HEK293 (cell line): ENCODE data around the gene CD2AP.

Experiments used
- CTCF ChIA-PET: fragments of 350-600 bp; formaldehyde crosslinking; extraction: SDS; loops from one replicate; lab custom pipeline; 2021; ENCODE audit warnings: antibody characterized with exemption; lab: Yijun Ruan, JAX
- POLR2A ChIA-PET: fragments of 300-600 bp; formaldehyde crosslinking; extraction: SDS; loops from one replicate; lab custom pipeline; 2020; ENCODE audit warnings: antibody characterized with exemption, inconsistent platforms; lab: Yijun Ruan, JAX
- H3K27ac ChIP-seq: fragments of 200-500 bp; sonication (Bioruptor generic); 2 replicates; pipeline ENCODE4 v1.5.1; 2014; ENCODE audit warnings: low read depth, low read length, control low read depth, inconsistent platforms; ENCODE audit errors: extremely low read depth
- H3K36me3 ChIP-seq, 2 experiments: fragments of 200-500 bp in 1 of 2; sonication (Bioruptor generic) in 1 of 2; 1 replicate in 1 of 2; 2 replicates in 1 of 2; pipeline ENCODE4 v1.5.1; 2014 to 2017; ENCODE audit warnings: inconsistent platforms in 2 of 2, low read length in 2 of 2; ENCODE audit not compliant: control insufficient read depth in 2 of 2, insufficient read depth in 1 of 2
- H3K4me1 ChIP-seq: fragments of 200-500 bp; sonication (Bioruptor generic); 2 replicates; pipeline ENCODE4 v1.5.1; 2014; ENCODE audit warnings: mild to moderate bottlenecking, low read length, inconsistent platforms; ENCODE audit not compliant: control insufficient read depth, insufficient read depth
- H3K4me3 ChIP-seq: 2 replicates; pipeline ENCODE4 v1.5.1; 2011; ENCODE audit warnings: low read depth, mild to moderate bottlenecking, control low read depth, low read length, moderate library complexity
- H3K9me3 ChIP-seq: fragments of 200-500 bp; sonication (Bioruptor generic); 2 replicates; pipeline ENCODE4 v1.5.1; 2014; ENCODE audit warnings: low read depth, low read length, inconsistent platforms; ENCODE audit not compliant: control insufficient read depth, insufficient read depth
- BCL11B ChIP-seq: fragments of 450-650 bp; formaldehyde crosslinking; IDR thresholded peaks from 2 replicates; pipeline ENCODE4 v1.5.1; 2016; ENCODE audit warnings: low read depth, missing biosample characterization, missing genetic modification characterization
- EGR2 ChIP-seq: fragments of 450-650 bp; formaldehyde crosslinking; IDR thresholded peaks from 2 replicates; pipeline ENCODE4 v1.5.1; 2016; ENCODE audit warnings: low read depth, missing biosample characterization, missing genetic modification characterization
- GFI1B ChIP-seq: fragments of 450-650 bp; formaldehyde crosslinking; IDR thresholded peaks from 2 replicates; pipeline ENCODE4 v1.5.1; 2016; ENCODE audit warnings: missing biosample characterization, missing genetic modification characterization
- MYNN ChIP-seq: fragments of 450-650 bp; formaldehyde crosslinking; IDR thresholded peaks from 2 replicates; pipeline ENCODE4 v1.5.1; 2016; ENCODE audit warnings: missing biosample characterization, missing genetic modification characterization, borderline replicate concordance
- TCF7L2 ChIP-seq: IDR thresholded peaks from 2 replicates; pipeline ENCODE4 v1.6.1; 2011; ENCODE audit warnings: low read depth, mild to moderate bottlenecking, inconsistent platforms, low read length, moderate library complexity, borderline replicate concordance
- TRIM28 ChIP-seq: IDR thresholded peaks from 2 replicates; pipeline ENCODE4 v1.6.1; 2011; ENCODE audit warnings: low read length, control low read depth, borderline replicate concordance
- ZBTB7A ChIP-seq: fragments of 450-650 bp; formaldehyde crosslinking; IDR thresholded peaks from 2 replicates; pipeline ENCODE4 v1.5.1; 2016; ENCODE audit warnings: low read depth, missing biosample characterization, missing genetic modification characterization
- ZBTB8A ChIP-seq: fragments of 450-650 bp; formaldehyde crosslinking; IDR thresholded peaks from 2 replicates; pipeline ENCODE4 v1.5.1; 2016; ENCODE audit warnings: missing biosample characterization, missing genetic modification characterization
- ZFP3 ChIP-seq: fragments of 450-650 bp; formaldehyde crosslinking; IDR thresholded peaks from 2 replicates; pipeline ENCODE4 v1.5.1; 2016; ENCODE audit warnings: low read depth, missing biosample characterization, missing genetic modification characterization
- ZFP37 ChIP-seq: fragments of 450-650 bp; formaldehyde crosslinking; IDR thresholded peaks from 2 replicates; pipeline ENCODE4 v1.5.1; 2016; ENCODE audit warnings: missing biosample characterization, missing genetic modification characterization
- ZFP69B ChIP-seq: fragments of 450-650 bp; formaldehyde crosslinking; IDR thresholded peaks from 2 replicates; pipeline ENCODE4 v1.5.1; 2016; ENCODE audit warnings: missing biosample characterization, missing genetic modification characterization
- ZNF112 ChIP-seq: fragments of 450-650 bp; formaldehyde crosslinking; IDR thresholded peaks from 2 replicates; pipeline ENCODE4 v1.5.0; 2017; ENCODE audit warnings: missing biosample characterization, missing genetic modification characterization
- ZNF133 ChIP-seq: fragments of 450-650 bp; formaldehyde crosslinking; IDR thresholded peaks from 2 replicates; pipeline ENCODE4 v1.5.1; 2016; ENCODE audit warnings: missing biosample characterization, missing genetic modification characterization
- ZNF211 ChIP-seq: fragments of 450-650 bp; formaldehyde crosslinking; IDR thresholded peaks from 2 replicates; pipeline ENCODE4 v1.5.1; 2016; ENCODE audit warnings: low read depth, missing biosample characterization, missing genetic modification characterization
- ZNF23 ChIP-seq: fragments of 450-650 bp; formaldehyde crosslinking; IDR thresholded peaks from 2 replicates; pipeline ENCODE4 v1.5.1; 2016; ENCODE audit warnings: missing biosample characterization, missing genetic modification characterization, borderline replicate concordance
- ZNF239 ChIP-seq: fragments of 450-650 bp; formaldehyde crosslinking; IDR thresholded peaks from 2 replicates; pipeline ENCODE4 v1.5.1; 2016; ENCODE audit warnings: missing biosample characterization, missing genetic modification characterization
- ZNF311 ChIP-seq: fragments of 450-650 bp; formaldehyde crosslinking; IDR thresholded peaks from 2 replicates; pipeline ENCODE4 v1.5.1; 2017; ENCODE audit warnings: missing biosample characterization, missing genetic modification characterization, borderline replicate concordance
- ZNF324 ChIP-seq: fragments of 450-650 bp; formaldehyde crosslinking; IDR thresholded peaks from 2 replicates; pipeline ENCODE4 v1.5.1; 2016; ENCODE audit warnings: missing biosample characterization, missing genetic modification characterization
- ZNF335 ChIP-seq: fragments of 450-650 bp; formaldehyde crosslinking; conservative IDR thresholded peaks from 2 replicates; pipeline ENCODE4 v1.5.1; 2016; ENCODE audit warnings: missing biosample characterization, missing genetic modification characterization
- ZNF37A ChIP-seq: fragments of 450-650 bp; IDR thresholded peaks from 2 replicates; pipeline ENCODE4 v1.5.1; 2018; ENCODE audit warnings: missing biosample characterization, missing genetic modification characterization
- ZNF404 ChIP-seq: fragments of 450-650 bp; formaldehyde crosslinking; IDR thresholded peaks from 2 replicates; pipeline ENCODE4 v1.5.1; 2017; ENCODE audit warnings: missing biosample characterization, missing genetic modification characterization
- ZNF423 ChIP-seq: fragments of 450-650 bp; formaldehyde crosslinking; IDR thresholded peaks from 2 replicates; pipeline ENCODE4 v1.5.1; 2016; ENCODE audit warnings: missing biosample characterization, missing genetic modification characterization
- ZNF426 ChIP-seq: fragments of 450-650 bp; formaldehyde crosslinking; IDR thresholded peaks from 2 replicates; pipeline ENCODE4 v1.5.1; 2017; ENCODE audit warnings: missing biosample characterization, missing genetic modification characterization, mild to moderate bottlenecking, inconsistent platforms, moderate library complexity
- ZNF514 ChIP-seq: fragments of 450-650 bp; formaldehyde crosslinking; IDR thresholded peaks from 2 replicates; pipeline ENCODE4 v1.5.1; 2016; ENCODE audit warnings: missing biosample characterization, missing genetic modification characterization
- ZNF549 ChIP-seq: fragments of 450-650 bp; IDR thresholded peaks from 2 replicates; pipeline ENCODE4 v1.5.1; 2018; ENCODE audit warnings: missing biosample characterization, missing genetic modification characterization, mild to moderate bottlenecking, inconsistent platforms, moderate library complexity
- ZNF747 ChIP-seq: fragments of 450-650 bp; formaldehyde crosslinking; IDR thresholded peaks from 2 replicates; pipeline ENCODE4 v1.5.1; 2016; ENCODE audit warnings: missing biosample characterization, missing genetic modification characterization
- ZNF791 ChIP-seq: fragments of 450-650 bp; formaldehyde crosslinking; IDR thresholded peaks from 2 replicates; pipeline ENCODE4 v1.5.1; 2016; ENCODE audit warnings: missing biosample characterization, missing genetic modification characterization
- ZNF792 ChIP-seq: fragments of 450-650 bp; formaldehyde crosslinking; IDR thresholded peaks from 2 replicates; pipeline ENCODE4 v1.5.1; 2016; ENCODE audit warnings: missing biosample characterization, missing genetic modification characterization
- ZSCAN23 ChIP-seq: fragments of 450-650 bp; formaldehyde crosslinking; IDR thresholded peaks from 2 replicates; pipeline ENCODE4 v1.5.1; 2016; ENCODE audit warnings: missing biosample characterization, missing genetic modification characterization
- ZXDB ChIP-seq: fragments of 450-650 bp; formaldehyde crosslinking; IDR thresholded peaks from 2 replicates; pipeline ENCODE4 v1.5.1; 2016; ENCODE audit warnings: missing biosample characterization, missing genetic modification characterization
- TF ChIP-seq, protein P1 (sequence below): fragments of 450-650 bp; formaldehyde crosslinking; IDR thresholded peaks from 2 replicates; pipeline ENCODE4 v1.5.1; 2016; ENCODE audit warnings: missing biosample characterization, missing genetic modification characterization
- TF ChIP-seq, protein P2 (sequence below): fragments of 450-650 bp; formaldehyde crosslinking; conservative IDR thresholded peaks from 2 replicates; pipeline ENCODE4 v1.5.1; 2016; ENCODE audit warnings: low read depth, missing biosample characterization, missing genetic modification characterization
- TF ChIP-seq, protein P3 (sequence below): fragments of 450-650 bp; formaldehyde crosslinking; IDR thresholded peaks from 2 replicates; pipeline ENCODE4 v1.5.1; 2016; ENCODE audit warnings: missing biosample characterization, missing genetic modification characterization

Gene CD2AP

DNA sequence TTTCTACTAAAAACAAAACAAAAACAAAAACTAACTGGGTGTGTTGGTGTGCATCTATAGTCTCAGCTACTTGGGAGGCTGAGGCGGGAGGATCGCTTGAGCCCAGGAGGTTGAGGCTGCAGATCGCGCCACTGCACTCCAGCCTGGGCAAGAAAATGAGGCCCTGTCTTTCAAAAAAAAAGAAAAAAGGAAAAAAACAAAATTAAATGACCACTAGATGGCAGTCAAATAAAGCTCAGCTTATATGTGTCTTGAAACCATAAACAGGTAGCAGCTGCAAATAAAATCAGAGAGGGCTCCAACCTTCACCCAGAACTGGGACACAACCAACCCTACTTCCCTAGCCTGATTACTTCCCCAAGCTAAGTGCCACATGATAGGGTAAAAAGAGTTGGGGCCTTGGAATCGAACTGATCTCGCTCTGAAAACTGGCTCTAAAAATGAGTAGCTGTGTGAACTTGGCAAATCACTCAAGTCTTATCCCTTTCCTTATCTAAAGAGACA lies 153.7 kb downstream of the CD2AP start:
- Histone ChIP-seq H3K4me1 (peaks cover 23% of the 10 kb centered on the region), H3K36me3 (no peaks in the 10 kb centered on the region), H3K27ac (no peak overlapping the region), H3K4me3 (no peak overlapping the region), H3K9me3 (no peaks in the 10 kb centered on the region)
- CTCF ChIA-PET = interaction anchor here (0.6 to 6.3 kb wide), 54 partner anchors 9 to 1324 kb away, joined by 3 to 122 read pairs (median 4); partner anchors contain the start of gene OPN5
- POLR2A ChIA-PET = interaction anchor here (1.5 to 2.1 kb wide), 2 partner anchors 103 to 154 kb away, joined by 6 to 12 read pairs; partner anchors contain the start of gene CD2AP
- TF ChIP-seq GFI1B (tag by site-specific recombination) = no peak
- TF ChIP-seq ZFP69B (tag by site-specific recombination) = no peak
- TF ChIP-seq ZNF423 (tag by site-specific recombination) = no peak
- no peak for TF ChIP-seq ZNF23 (tag by site-specific recombination)
- no peak for TF ChIP-seq MYNN (tag by site-specific recombination)
- TF ChIP-seq ZNF549 (tag by site-specific recombination) = no peak
- no peak for TF ChIP-seq ZNF211 (tag by site-specific recombination)
- TF ChIP-seq ZNF324 (tag by site-specific recombination) = peak; percentile 64; the same call in 1 of the 2 replicates
- no peak for TF ChIP-seq ZNF37A
- TF ChIP-seq ZFP37 (tag by site-specific recombination) = no peak
- TF ChIP-seq TCF7L2 = no peak
- no peak for TF ChIP-seq EGR2
- TF ChIP-seq ZXDB (tag by site-specific recombination) = peak; percentile 29; the same call in 1 of the 2 replicates
- TF ChIP-seq ZNF239 = no peak
- TF ChIP-seq ZNF404 = no peak
- no peak for TF ChIP-seq ZBTB7A (tag by site-specific recombination)
- no peak for TF ChIP-seq ZNF112 (tag by site-specific recombination)
- no peak for TF ChIP-seq ZFP3 (tag by site-specific recombination)
- TF ChIP-seq ZNF133 = no peak
- TF ChIP-seq ZNF426 (tag by site-specific recombination) = no peak
- no peak for TF ChIP-seq ZNF747 (tag by site-specific recombination)
- no peak for TF ChIP-seq BCL11B (tag by site-specific recombination)
- no peak for TF ChIP-seq ZNF335 (tag by site-specific recombination)
- TF ChIP-seq TRIM28 = peak; percentile 40; the same call in 1 of the 2 replicates
- TF ChIP-seq, protein P1, sequence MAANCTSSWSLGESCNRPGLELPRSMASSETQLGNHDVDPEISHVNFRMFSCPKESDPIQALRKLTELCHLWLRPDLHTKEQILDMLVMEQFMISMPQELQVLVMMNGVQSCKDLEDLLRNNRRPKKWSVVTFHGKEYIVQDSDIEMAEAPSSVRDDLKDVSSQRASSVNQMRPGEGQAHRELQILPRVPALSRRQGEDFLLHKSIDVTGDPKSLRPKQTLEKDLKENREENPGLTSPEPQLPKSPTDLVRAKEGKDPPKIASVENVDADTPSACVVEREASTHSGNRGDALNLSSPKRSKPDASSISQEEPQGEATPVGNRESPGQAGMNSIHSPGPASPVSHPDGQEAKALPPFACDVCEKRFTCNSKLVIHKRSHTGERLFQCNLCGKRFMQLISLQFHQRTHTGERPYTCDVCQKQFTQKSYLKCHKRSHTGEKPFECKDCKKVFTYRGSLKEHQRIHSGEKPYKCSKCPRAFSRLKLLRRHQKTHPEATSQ (tag by site-specific recombination) = 0 out of 2 replicates have a peak, but pooled peaks have one; percentile 45
- TF ChIP-seq, protein P2, sequence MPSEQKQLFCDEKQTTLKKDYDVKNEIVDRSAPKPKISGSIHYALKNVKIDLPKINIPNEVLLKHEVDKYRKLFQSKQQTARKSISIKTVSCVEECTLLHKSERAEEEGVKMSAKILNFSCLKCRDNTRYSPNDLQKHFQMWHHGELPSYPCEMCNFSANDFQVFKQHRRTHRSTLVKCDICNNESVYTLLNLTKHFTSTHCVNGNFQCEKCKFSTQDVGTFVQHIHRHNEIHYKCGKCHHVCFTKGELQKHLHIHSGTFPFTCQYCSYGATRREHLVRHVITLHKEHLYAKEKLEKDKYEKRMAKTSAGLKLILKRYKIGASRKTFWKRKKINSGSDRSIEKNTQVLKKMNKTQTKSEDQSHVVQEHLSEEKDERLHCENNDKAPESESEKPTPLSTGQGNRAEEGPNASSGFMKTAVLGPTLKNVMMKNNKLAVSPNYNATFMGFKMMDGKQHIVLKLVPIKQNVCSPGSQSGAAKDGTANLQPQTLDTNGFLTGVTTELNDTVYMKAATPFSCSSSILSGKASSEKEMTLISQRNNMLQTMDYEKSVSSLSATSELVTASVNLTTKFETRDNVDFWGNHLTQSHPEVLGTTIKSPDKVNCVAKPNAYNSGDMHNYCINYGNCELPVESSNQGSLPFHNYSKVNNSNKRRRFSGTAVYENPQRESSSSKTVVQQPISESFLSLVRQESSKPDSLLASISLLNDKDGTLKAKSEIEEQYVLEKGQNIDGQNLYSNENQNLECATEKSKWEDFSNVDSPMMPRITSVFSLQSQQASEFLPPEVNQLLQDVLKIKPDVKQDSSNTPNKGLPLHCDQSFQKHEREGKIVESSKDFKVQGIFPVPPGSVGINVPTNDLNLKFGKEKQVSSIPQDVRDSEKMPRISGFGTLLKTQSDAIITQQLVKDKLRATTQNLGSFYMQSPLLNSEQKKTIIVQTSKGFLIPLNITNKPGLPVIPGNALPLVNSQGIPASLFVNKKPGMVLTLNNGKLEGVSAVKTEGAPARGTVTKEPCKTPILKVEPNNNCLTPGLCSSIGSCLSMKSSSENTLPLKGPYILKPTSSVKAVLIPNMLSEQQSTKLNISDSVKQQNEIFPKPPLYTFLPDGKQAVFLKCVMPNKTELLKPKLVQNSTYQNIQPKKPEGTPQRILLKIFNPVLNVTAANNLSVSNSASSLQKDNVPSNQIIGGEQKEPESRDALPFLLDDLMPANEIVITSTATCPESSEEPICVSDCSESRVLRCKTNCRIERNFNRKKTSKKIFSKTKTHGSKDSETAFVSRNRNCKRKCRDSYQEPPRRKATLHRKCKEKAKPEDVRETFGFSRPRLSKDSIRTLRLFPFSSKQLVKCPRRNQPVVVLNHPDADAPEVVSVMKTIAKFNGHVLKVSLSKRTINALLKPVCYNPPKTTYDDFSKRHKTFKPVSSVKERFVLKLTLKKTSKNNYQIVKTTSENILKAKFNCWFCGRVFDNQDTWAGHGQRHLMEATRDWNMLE = no peak
- TF ChIP-seq, protein P3, sequence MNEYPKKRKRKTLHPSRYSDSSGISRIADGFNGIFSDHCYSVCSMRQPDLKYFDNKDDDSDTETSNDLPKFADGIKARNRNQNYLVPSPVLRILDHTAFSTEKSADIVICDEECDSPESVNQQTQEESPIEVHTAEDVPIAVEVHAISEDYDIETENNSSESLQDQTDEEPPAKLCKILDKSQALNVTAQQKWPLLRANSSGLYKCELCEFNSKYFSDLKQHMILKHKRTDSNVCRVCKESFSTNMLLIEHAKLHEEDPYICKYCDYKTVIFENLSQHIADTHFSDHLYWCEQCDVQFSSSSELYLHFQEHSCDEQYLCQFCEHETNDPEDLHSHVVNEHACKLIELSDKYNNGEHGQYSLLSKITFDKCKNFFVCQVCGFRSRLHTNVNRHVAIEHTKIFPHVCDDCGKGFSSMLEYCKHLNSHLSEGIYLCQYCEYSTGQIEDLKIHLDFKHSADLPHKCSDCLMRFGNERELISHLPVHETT = no peak
- no peak for TF ChIP-seq ZNF514 (tag by site-specific recombination)
- TF ChIP-seq ZSCAN23 (tag by site-specific recombination) = no peak
- peak; percentile 71 for TF ChIP-seq ZBTB8A (tag by site-specific recombination)
- no peak for TF ChIP-seq ZNF311 (tag by site-specific recombination)
- TF ChIP-seq ZNF791 (tag by site-specific recombination) = no peak
- no peak for TF ChIP-seq ZNF792
